ENCODE measurements around the gene NHSL2. TPM values are rescaled to one million over a fixed set of nuclear protein-coding genes. Genes with fewer than 3 reads are reported as not detected.
"Not testable (repeated sequence)": the region's sequence is repeated elsewhere in the genome, so short reads cannot be mapped to it uniquely, and the experiment has no call there.

Gene NHSL2
- polyA plus RNA-seq, 4 donors = under 0.01 to 2.9 (median 1.5) TPM; not detected in 1

DNA sequence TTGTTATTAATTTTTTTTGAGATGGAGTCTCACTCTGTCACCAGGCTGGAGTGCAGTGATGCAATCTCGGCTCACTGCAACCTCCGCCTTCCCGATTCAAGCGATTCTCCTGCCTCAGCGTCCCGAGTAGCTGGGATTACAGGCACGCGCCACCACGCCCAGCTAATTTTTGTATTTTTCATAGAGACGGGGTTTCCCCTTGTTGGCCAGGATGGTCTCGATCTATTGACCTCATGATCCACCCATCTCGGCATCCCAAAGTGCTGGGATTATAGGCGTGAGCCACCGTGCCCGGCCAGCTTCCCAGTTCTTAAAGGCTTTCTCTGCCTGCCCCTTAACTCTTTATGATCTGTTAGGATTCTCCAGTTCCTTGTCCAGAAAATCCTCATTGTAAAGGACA, 147.7 kb downstream of the NHSL2 start:
- WGBS, 3 donors = 86 to 90% (median 86%) methylated on average over 15 of the region's 15 CpGs
- not testable (repeated sequence) for H3K27ac ChIP-seq (ENCODE audit: low read depth in 1 of 3, low read length in 2 of 3); H3K4me3 ChIP-seq (ENCODE audit: low read depth in 1 of 3, low read length in 3 of 3); H3K27me3 ChIP-seq (ENCODE audit: control insufficient read depth in 3 of 3, insufficient read depth in 3 of 3, low read length in 3 of 3); H3K4me1 ChIP-seq (ENCODE audit: control insufficient read depth in 3 of 3, insufficient read depth in 2 of 3, low read depth in 1 of 3, low read length in 2 of 3); FAIRE-seq; DNase-seq; H3K9me3 ChIP-seq (ENCODE audit: control insufficient read depth in 2 of 2, insufficient read depth in 1 of 2, low read depth in 1 of 2, low read length in 1 of 2); H3K36me3 ChIP-seq (ENCODE audit: control insufficient read depth in 3 of 3, insufficient read depth in 2 of 3, low read depth in 1 of 3, low read length in 3 of 3)

DNA sequence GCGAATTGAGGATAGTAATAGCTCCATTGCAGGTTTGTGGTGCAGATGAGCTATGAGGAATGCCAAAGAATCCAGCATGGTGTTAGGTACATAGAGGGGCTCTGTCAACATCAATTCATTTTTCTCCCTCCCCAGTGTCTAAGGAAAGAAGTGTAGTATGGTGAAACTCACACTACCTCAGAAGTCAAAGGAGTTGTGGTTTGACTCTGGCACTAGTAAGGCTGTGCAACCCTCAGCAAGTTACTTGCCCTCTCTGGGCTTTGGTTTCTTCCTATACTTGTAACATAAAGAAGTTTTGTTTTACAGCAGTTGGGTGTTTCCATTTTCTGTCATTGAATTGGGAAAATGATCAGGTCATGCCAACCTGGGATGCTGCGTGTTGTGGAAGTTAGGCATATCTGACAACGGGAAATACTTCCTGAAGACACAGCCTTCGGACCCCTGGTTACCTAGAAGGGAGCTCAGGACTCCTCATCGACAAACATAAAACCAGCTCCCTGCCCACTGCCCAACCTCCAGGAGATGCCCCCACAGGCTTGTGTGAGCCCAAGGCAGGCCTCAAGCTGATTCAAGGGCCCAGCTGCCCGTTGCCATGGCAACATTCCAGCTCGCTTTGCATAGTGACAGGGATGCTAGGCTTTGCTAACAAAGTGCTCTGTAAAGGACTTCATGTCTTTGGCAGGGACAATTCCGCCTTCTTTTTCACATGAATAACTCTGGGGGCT, 149.7 kb downstream of the NHSL2 start:
- WGBS, 3 donors = 71 to 82% (median 77%) methylated on average over 8 of the region's 8 CpGs
- H3K9me3 ChIP-seq (ENCODE audit: control insufficient read depth in 2 of 2, insufficient read depth in 1 of 2, low read depth in 1 of 2, low read length in 1 of 2) = no peaks in the 10 kb centered on the region
- FAIRE-seq (no peak), DNase-seq (no peak)
- H3K36me3 ChIP-seq (ENCODE audit: control insufficient read depth in 3 of 3, insufficient read depth in 2 of 3, low read depth in 1 of 3, low read length in 3 of 3) = no peaks in the 10 kb centered on the region
- H3K27ac ChIP-seq (ENCODE audit: low read depth in 1 of 3, low read length in 2 of 3) = no peak overlapping the region
- no peaks in the 10 kb centered on the region for H3K4me1 ChIP-seq (ENCODE audit: control insufficient read depth in 3 of 3, insufficient read depth in 2 of 3, low read depth in 1 of 3, low read length in 2 of 3)
- no peak overlapping the region for H3K4me3 ChIP-seq (ENCODE audit: low read depth in 1 of 3, low read length in 3 of 3)
- no peaks in the 10 kb centered on the region for H3K27me3 ChIP-seq (ENCODE audit: control insufficient read depth in 3 of 3, insufficient read depth in 3 of 3, low read length in 3 of 3)

DNA sequence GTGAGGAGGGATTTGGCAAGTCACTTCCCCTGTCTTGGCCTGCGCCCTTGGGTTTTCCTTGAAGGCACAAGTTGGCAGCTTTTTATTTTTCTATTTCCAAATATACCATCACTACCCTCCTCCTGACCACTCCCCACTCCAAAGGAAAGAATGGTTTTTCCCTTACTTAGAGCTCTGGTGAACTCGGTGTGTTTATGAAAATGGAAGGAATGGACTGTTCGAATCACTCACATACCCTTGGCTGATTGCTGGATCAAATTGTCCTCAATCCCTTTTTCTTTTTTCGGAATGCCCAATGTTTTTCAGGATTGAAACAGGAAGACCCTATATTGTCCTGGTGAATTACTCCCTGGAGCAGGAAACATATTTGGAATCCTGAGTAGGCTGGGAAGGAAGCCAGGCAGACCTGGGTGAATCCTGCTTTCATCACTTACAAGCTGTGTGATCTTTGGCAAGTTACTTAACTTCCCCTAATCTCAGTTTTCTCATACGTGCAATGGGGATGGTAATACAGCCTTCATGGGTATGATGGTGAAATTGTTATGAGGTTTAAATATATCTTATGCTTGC, 150.4 kb downstream of the NHSL2 start:
- Histone ChIP-seq H3K4me1 (ENCODE audit: control insufficient read depth in 3 of 3, insufficient read depth in 2 of 3, low read depth in 1 of 3, low read length in 2 of 3) (no peaks in the 10 kb centered on the region), H3K27ac (ENCODE audit: low read depth in 1 of 3, low read length in 2 of 3) (no peak overlapping the region), H3K9me3 (ENCODE audit: control insufficient read depth in 2 of 2, insufficient read depth in 1 of 2, low read depth in 1 of 2, low read length in 1 of 2) (no peaks in the 10 kb centered on the region), H3K4me3 (ENCODE audit: low read depth in 1 of 3, low read length in 3 of 3) (no peak overlapping the region), H3K27me3 (ENCODE audit: control insufficient read depth in 3 of 3, insufficient read depth in 3 of 3, low read length in 3 of 3) (no peaks in the 10 kb centered on the region), H3K36me3 (ENCODE audit: control insufficient read depth in 3 of 3, insufficient read depth in 2 of 3, low read depth in 1 of 3, low read length in 3 of 3) (no peaks in the 10 kb centered on the region)
- no peak for DNase-seq
- 66 to 87% (median 76%) methylated on average over 5 of the region's 5 CpGs for WGBS, 3 donors
- no peak for FAIRE-seq

DNA sequence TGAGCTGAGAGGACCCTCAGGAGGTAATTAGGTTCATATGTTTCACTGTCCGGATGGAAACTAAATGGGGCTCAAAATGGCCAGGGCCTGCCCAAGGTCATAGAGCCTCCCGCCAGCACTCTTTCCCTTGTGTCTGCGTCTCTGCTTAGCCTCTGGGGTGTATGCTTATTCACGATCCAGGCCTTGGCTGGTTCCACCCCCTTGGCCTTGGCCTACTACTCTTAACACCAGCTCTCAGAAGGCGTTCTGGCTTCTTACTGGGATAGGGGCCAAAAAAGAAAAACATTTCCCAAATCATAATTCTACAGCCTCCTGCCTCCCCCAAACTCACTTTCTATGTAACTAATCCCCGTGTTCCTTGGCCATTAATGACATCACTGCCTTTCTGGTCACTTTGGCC, 152.3 kb downstream of the NHSL2 start:
- no peak overlapping the region for H3K4me3 ChIP-seq (ENCODE audit: low read depth in 1 of 3, low read length in 3 of 3)
- WGBS, 3 donors = 53 to 65% (median 64%) methylated on average over 6 of the region's 6 CpGs
- no peak for FAIRE-seq
- H3K27me3 ChIP-seq (ENCODE audit: control insufficient read depth in 3 of 3, insufficient read depth in 3 of 3, low read length in 3 of 3) = no peaks in the 10 kb centered on the region
- H3K36me3 ChIP-seq (ENCODE audit: control insufficient read depth in 3 of 3, insufficient read depth in 2 of 3, low read depth in 1 of 3, low read length in 3 of 3) = no peaks in the 10 kb centered on the region
- no peak overlapping the region for H3K27ac ChIP-seq (ENCODE audit: low read depth in 1 of 3, low read length in 2 of 3)
- no peak for DNase-seq
- H3K9me3 ChIP-seq (ENCODE audit: control insufficient read depth in 2 of 2, insufficient read depth in 1 of 2, low read depth in 1 of 2, low read length in 1 of 2) = no peaks in the 10 kb centered on the region
- H3K4me1 ChIP-seq (ENCODE audit: control insufficient read depth in 3 of 3, insufficient read depth in 2 of 3, low read depth in 1 of 3, low read length in 2 of 3) = no peaks in the 10 kb centered on the region

DNA sequence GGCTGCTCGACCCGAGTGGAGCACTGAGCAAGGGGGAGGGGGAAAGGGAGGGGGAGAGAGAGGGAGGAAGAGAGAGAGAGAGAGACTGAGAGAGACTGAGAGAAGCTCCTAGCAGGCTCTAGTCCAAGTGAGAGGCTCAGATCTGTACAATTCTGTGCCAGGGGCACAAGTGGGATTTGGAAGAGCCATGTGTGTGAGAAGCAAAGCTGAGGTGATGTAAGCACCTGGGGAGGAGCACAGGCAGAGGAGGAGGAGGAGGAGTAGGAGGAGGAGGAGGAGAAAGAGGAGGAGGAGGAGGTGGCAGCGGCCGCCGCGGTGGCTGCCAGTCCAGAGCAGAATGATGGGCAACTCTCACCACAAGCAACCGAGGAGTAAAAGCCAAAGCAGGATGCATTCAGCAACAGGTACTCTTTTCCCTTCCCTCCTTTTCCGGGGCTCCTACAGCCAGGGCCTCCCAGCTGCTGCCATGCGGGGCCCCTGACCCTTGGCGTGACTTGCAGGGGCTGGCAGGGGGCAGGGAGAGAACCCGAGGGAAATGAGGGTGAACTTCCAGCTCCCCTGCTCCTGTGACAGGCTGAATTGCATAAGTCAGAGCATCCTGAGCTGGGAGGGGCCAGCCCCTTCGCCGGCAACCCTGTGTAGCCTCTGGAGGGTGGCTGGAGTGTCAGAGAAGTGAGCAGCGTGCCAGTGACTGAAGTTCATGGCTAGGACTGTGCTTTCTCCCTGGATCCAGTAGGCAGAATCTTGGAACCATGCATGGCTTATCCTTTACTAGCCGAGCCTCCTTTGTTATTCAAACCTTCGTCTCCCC, 158.9 kb downstream of the NHSL2 start:
- no peaks in the 10 kb centered on the region for H3K4me1 ChIP-seq (ENCODE audit: control insufficient read depth in 3 of 3, insufficient read depth in 2 of 3, low read depth in 1 of 3, low read length in 2 of 3)
- 11 to 37% (median 34%) methylated on average over 10 to 16 of the region's 16 CpGs for WGBS, 3 donors
- no peak for DNase-seq
- peaks cover 0 to 3% (median 0%) of the 10 kb centered on the region in 3 donors for H3K27me3 ChIP-seq (ENCODE audit: control insufficient read depth in 3 of 3, insufficient read depth in 3 of 3, low read length in 3 of 3)
- FAIRE-seq = no peak
- H3K27ac ChIP-seq (ENCODE audit: low read depth in 1 of 3, low read length in 2 of 3) = no peak overlapping the region
- H3K4me3 ChIP-seq (ENCODE audit: low read depth in 1 of 3, low read length in 3 of 3) = no peak overlapping the region
- H3K36me3 ChIP-seq (ENCODE audit: control insufficient read depth in 3 of 3, insufficient read depth in 2 of 3, low read depth in 1 of 3, low read length in 3 of 3) = no peaks in the 10 kb centered on the region
- H3K9me3 ChIP-seq (ENCODE audit: control insufficient read depth in 2 of 2, insufficient read depth in 1 of 2, low read depth in 1 of 2, low read length in 1 of 2) = no peaks in the 10 kb centered on the region

DNA sequence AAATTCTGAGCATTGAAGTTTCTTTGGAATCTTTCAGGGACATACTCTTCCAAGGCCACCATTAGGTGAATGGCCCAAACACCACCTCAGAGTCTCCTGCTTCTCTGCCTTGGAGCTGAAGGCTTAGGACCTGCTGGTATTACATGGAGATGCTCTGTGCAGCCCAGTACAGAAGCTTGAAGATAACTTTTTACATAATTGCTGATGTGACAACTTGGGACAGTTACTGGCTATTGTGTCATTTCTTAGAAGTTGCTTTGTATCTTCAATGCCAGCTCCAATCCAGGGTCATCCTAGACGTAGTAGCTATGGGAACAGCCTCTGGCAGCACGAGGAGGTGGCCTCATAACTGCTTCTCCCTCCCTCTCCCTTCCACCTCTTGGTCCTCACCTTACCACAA, 160.6 kb downstream of the NHSL2 start:
- DNase-seq (no peak), FAIRE-seq (no peak)
- H3K27ac ChIP-seq (ENCODE audit: low read depth in 1 of 3, low read length in 2 of 3) = no peak overlapping the region
- no peaks in the 10 kb centered on the region for H3K9me3 ChIP-seq (ENCODE audit: control insufficient read depth in 2 of 2, insufficient read depth in 1 of 2, low read depth in 1 of 2, low read length in 1 of 2)
- WGBS, 3 donors = 28 to 50% (median 40%) methylated on average over 2 of the region's 2 CpGs
- H3K4me1 ChIP-seq (ENCODE audit: control insufficient read depth in 3 of 3, insufficient read depth in 2 of 3, low read depth in 1 of 3, low read length in 2 of 3) = no peaks in the 10 kb centered on the region
- peaks cover 0 to 3% (median 0%) of the 10 kb centered on the region in 3 donors for H3K27me3 ChIP-seq (ENCODE audit: control insufficient read depth in 3 of 3, insufficient read depth in 3 of 3, low read length in 3 of 3)
- no peak overlapping the region for H3K4me3 ChIP-seq (ENCODE audit: low read depth in 1 of 3, low read length in 3 of 3)
- H3K36me3 ChIP-seq (ENCODE audit: control insufficient read depth in 3 of 3, insufficient read depth in 2 of 3, low read depth in 1 of 3, low read length in 3 of 3) = no peaks in the 10 kb centered on the region

DNA sequence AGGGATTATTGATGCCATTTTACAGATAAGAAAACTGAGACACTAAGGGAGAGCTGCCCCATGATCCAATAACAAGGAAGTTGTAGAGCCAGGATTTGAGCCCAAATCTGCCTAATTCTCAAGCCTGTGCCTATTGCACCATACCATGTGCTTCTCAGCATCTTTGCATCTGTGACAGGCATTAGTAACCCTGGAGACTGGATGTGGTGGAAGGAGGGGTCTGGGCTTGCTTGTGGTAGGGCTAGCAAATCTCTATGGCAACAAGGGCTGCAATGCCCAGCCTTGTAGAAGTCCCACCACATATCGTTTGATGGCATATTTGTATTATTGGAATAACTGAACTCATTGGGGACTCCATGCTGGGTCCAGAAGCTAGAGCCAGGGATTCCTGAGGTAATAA, 163.0 kb downstream of the NHSL2 start:
- FAIRE-seq = no peak
- Histone ChIP-seq H3K27ac (ENCODE audit: low read depth in 1 of 3, low read length in 2 of 3) (no peak overlapping the region), H3K4me1 (ENCODE audit: control insufficient read depth in 3 of 3, insufficient read depth in 2 of 3, low read depth in 1 of 3, low read length in 2 of 3) (no peaks in the 10 kb centered on the region), H3K9me3 (ENCODE audit: control insufficient read depth in 2 of 2, insufficient read depth in 1 of 2, low read depth in 1 of 2, low read length in 1 of 2) (no peaks in the 10 kb centered on the region), H3K27me3 (ENCODE audit: control insufficient read depth in 3 of 3, insufficient read depth in 3 of 3, low read length in 3 of 3) (peaks cover 0 to 3% (median 0%) of the 10 kb centered on the region in 3 donors), H3K36me3 (ENCODE audit: control insufficient read depth in 3 of 3, insufficient read depth in 2 of 3, low read depth in 1 of 3, low read length in 3 of 3) (no peaks in the 10 kb centered on the region), H3K4me3 (ENCODE audit: low read depth in 1 of 3, low read length in 3 of 3) (no peak overlapping the region)
- no peak for DNase-seq
- 69 to 95% (median 78%) methylated on average over 1 of the region's 1 CpG for WGBS, 3 donors

DNA sequence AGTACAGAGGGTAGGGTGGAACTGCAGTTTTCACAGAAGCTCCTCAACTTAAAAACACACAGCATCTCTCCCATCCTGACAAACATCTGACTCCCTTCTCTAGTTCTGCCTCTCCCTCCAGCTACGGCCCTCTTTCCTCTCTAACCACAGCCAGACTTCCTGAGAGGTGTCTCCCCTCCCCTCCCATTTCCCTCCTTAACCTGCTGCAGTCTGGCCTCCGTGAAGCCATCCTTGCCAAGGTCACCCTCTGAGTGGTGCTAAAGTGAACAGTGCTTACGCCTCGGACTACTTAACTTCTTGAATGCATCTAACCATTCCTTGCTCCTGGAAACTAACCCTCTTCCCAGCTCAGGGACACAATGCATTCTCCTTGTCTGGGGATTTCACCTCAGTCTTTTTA, 167.8 kb downstream of the NHSL2 start:
- 68 to 88% (median 72%) methylated on average over 4 of the region's 4 CpGs for WGBS, 3 donors
- no peak overlapping the region for H3K4me3 ChIP-seq (ENCODE audit: low read depth in 1 of 3, low read length in 3 of 3)
- FAIRE-seq = no peak
- DNase-seq = no peak
- peaks cover 0 to 3% (median 0%) of the 10 kb centered on the region in 3 donors for H3K4me1 ChIP-seq (ENCODE audit: control insufficient read depth in 3 of 3, insufficient read depth in 2 of 3, low read depth in 1 of 3, low read length in 2 of 3)
- no peak overlapping the region for H3K27ac ChIP-seq (ENCODE audit: low read depth in 1 of 3, low read length in 2 of 3)
- no peaks in the 10 kb centered on the region for H3K27me3 ChIP-seq (ENCODE audit: control insufficient read depth in 3 of 3, insufficient read depth in 3 of 3, low read length in 3 of 3)
- H3K9me3 ChIP-seq (ENCODE audit: control insufficient read depth in 2 of 2, insufficient read depth in 1 of 2, low read depth in 1 of 2, low read length in 1 of 2) = no peaks in the 10 kb centered on the region
- no peaks in the 10 kb centered on the region for H3K36me3 ChIP-seq (ENCODE audit: control insufficient read depth in 3 of 3, insufficient read depth in 2 of 3, low read depth in 1 of 3, low read length in 3 of 3)

Measured in small intestine (tissue), 7 donors.